MCF 10A (cell line): ENCODE measurements around the gene LRRK2. TPM values are rescaled to one million over a fixed set of nuclear protein-coding genes. Genes with fewer than 3 reads are reported as not detected.

Experiments
- BruUV-seq: library from RNA; stranded (reverse); fragments of 400-500 nt; replicated peaks from 2 replicates; lab custom pipeline; 2021; lab: Mats Ljungman, UMichigan
- CTCF ChIA-PET: fragments of 300-600 bp; sonication (Branson Sonifier 250); formaldehyde crosslinking; extraction: SDS; loops from one replicate; lab custom pipeline; 2021; ENCODE audit warnings: antibody characterized with exemption, inconsistent platforms; lab: Yijun Ruan, JAX
- POLR2A ChIA-PET: fragments of 300-600, 350-650 bp; sonication (Branson Sonifier 250); formaldehyde crosslinking; extraction: SDS; loops from one replicate; lab custom pipeline; 2020; ENCODE audit warnings: antibody characterized with exemption, inconsistent platforms; lab: Yijun Ruan, JAX
- DNase-seq: peaks from one replicate; pipeline ENCODE4 v3.0.0-alpha.2; 2018; ENCODE audit not compliant: unreplicated experiment
- H3K27ac Mint-ChIP-seq: one replicate; pipeline ENCODE4 v1.8.0; 2022; ENCODE audit warnings: mild to moderate bottlenecking, low read depth, mixed read lengths; ENCODE audit not compliant: unreplicated experiment
- H3K27me3 Mint-ChIP-seq: one replicate; pipeline ENCODE4 v1.8.0; 2022; ENCODE audit warnings: mixed read lengths; ENCODE audit not compliant: insufficient read depth, unreplicated experiment
- H3K36me3 Mint-ChIP-seq: one replicate; pipeline ENCODE4 v1.8.0; 2022; ENCODE audit warnings: mild to moderate bottlenecking, moderate library complexity, mixed read lengths; ENCODE audit not compliant: insufficient read depth, unreplicated experiment
- H3K4me1 Mint-ChIP-seq: one replicate; pipeline ENCODE4 v1.8.0; 2022; ENCODE audit warnings: mixed read lengths; ENCODE audit not compliant: insufficient read depth, unreplicated experiment
- H3K4me3 Mint-ChIP-seq: one replicate; pipeline ENCODE4 v1.8.0; 2022; ENCODE audit warnings: mild to moderate bottlenecking, moderate library complexity, mixed read lengths; ENCODE audit not compliant: unreplicated experiment
- H3K9me3 Mint-ChIP-seq: one replicate; pipeline ENCODE4 v1.8.0; 2022; ENCODE audit warnings: mixed read lengths; ENCODE audit not compliant: unreplicated experiment
- CTCF ChIP-seq: fragments of 200-600 bp; IDR thresholded peaks from one replicate; pipeline ENCODE4 v1.8.0; 2022; ENCODE audit warnings: antibody characterized with exemption, mild to moderate bottlenecking; ENCODE audit not compliant: unreplicated experiment
- intact Hi-C: fragments of 100-400 bp; cut with micrococcal nuclease; formaldehyde crosslinking; loops from 2 replicates; pipeline ENCODE4 v1.14.1; 2022
- total RNA-seq: library from RNA; stranded (reverse); gene quantifications from 2 replicates; pipeline ENCODE4 v1.2.3, GENCODE V29; 2022

The LRRK2 gene
- total RNA-seq, 1 experiment from 2014 or later, result 4.2 TPM

GRCh38 chr12:40232602-40233001 lies 7.8 kb downstream of the LRRK2 start:
- no peak for DNase-seq
- ChIA-PET POLR2A (no interaction called here), CTCF (no interaction called here)
- intact Hi-C loops, result no loop called here
- no peak overlapping the region for H3K4me3 Mint-ChIP-seq
- H3K4me1 Mint-ChIP-seq, result peaks cover 7% of the 10 kb centered on the region
- H3K9me3 Mint-ChIP-seq, result no peaks in the 10 kb centered on the region
- BruUV-seq, result no TSS peak
- no peaks in the 10 kb centered on the region for H3K27me3 Mint-ChIP-seq
- no peak for TF ChIP-seq CTCF
- H3K27ac Mint-ChIP-seq, result no peak overlapping the region
- peaks cover 16% of the 10 kb centered on the region for H3K36me3 Mint-ChIP-seq

- no peaks in the 10 kb centered on the region for H3K27me3 Mint-ChIP-seq
- H3K9me3 Mint-ChIP-seq, result no peaks in the 10 kb centered on the region
- H3K27ac Mint-ChIP-seq, result peak overlapping the region; percentile 49
- ChIA-PET CTCF (no interaction called here), POLR2A (interaction anchor here (0.7 to 1.3 kb wide), 2 partner anchors 10 to 12 kb away, joined by 3 read pairs; no protein-coding TSS in a partner anchor)
- no peak for TF ChIP-seq CTCF
- H3K4me1 Mint-ChIP-seq, result peaks cover 14% of the 10 kb centered on the region
- no TSS peak for BruUV-seq
- H3K36me3 Mint-ChIP-seq, result peaks cover 16% of the 10 kb centered on the region
- intact Hi-C loops, result no loop called here
- H3K4me3 Mint-ChIP-seq, result no peak overlapping the region
- DNase-seq, result no peak
Observed at GRCh38 chr12:40233741-40234367, 9.1 kb downstream of the LRRK2 start.

- DNase-seq, result no peak
- no peak overlapping the region for H3K27ac Mint-ChIP-seq
- CTCF ChIA-PET, result interaction anchor here (0.6 to 0.7 kb wide), 2 partner anchors 922 to 1572 kb away, joined by 3 to 4 read pairs; no protein-coding TSS in a partner anchor
- POLR2A ChIA-PET, result interaction anchor here (0.7 kb wide), 1 partner anchor 11 kb away, joined by 3 read pairs; no protein-coding TSS in a partner anchor
- TF ChIP-seq CTCF, result no peak
- no TSS peak for BruUV-seq
- no peaks in the 10 kb centered on the region for H3K9me3 Mint-ChIP-seq
- no peak overlapping the region for H3K4me3 Mint-ChIP-seq
- peaks cover 16% of the 10 kb centered on the region for H3K36me3 Mint-ChIP-seq
- no peaks in the 10 kb centered on the region for H3K27me3 Mint-ChIP-seq
- H3K4me1 Mint-ChIP-seq, result peaks cover 7% of the 10 kb centered on the region
- intact Hi-C loops, result no loop called here
Observed at GRCh38 chr12:40236357-40236850, 11.6 kb downstream of the LRRK2 start.

DNA sequence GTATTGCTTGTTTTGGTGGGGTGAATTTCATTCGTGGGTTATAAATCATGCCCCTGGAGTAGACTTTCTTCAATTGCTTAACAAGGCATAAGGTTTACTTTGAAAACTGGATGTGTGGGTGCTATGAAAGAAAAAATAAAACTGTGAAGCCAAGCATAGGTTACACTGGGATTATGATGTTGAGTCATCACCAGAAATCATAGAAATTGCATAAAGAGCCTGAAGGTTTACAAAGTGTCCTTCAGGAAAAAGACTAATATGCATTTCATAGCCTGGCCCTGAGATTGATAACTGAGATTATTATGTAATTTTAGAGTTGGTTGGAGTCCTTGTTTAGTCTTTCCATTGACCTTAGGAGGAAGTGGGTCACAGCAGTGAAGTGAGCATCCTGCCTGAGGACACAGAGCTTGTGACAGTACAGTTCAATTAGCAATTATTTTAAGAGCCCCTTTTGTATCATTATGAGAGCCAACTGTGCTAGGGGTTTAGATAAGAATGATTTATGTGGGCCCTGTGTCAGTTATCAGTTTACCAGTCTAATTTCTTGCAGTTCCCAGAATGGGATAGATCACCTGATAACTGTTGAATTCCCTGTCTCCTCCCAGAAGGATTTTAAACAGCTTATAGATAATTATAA lies 13.6 kb downstream of the LRRK2 start:
- TF ChIP-seq CTCF, result no peak
- Mint-ChIP-seq H3K27me3 (no peaks in the 10 kb centered on the region), H3K36me3 (peaks cover 15% of the 10 kb centered on the region), H3K27ac (no peak overlapping the region), H3K4me1 (peaks cover 7% of the 10 kb centered on the region), H3K9me3 (no peaks in the 10 kb centered on the region), H3K4me3 (no peak overlapping the region)
- ChIA-PET POLR2A (interaction anchor here (0.7 to 2.4 kb wide), 5 partner anchors 11 to 82 kb away, joined by 3 to 10 read pairs (median 3); partner anchors contain the start of gene LRRK2), CTCF (interaction anchor here (0.8 to 0.9 kb wide), 2 partner anchors 80 to 227 kb away, joined by 3 to 4 read pairs; no protein-coding TSS in a partner anchor)
- no TSS peak for BruUV-seq
- peak; percentile 54 for DNase-seq
- intact Hi-C loops, result no loop called here
